HUDEP-2 (cell line): Measurements from ENCODE around the gene NTM.

Experiments
- DNase-seq, 76 experiments: peaks; one replicate each; lab custom pipeline; 2025; ENCODE audit not compliant: unreplicated experiment in 76 of 76; lab: John Stamatoyannopoulos, UW

The NTM gene

GRCh38 chr11:131591051-131591461 is 220.6 kb downstream of the NTM start:
- DNase-seq, result no peak

GRCh38 chr11:131592152-131592551 is 221.7 kb downstream of the NTM start:
- DNase-seq, result no peak

GRCh38 chr11:131592734-131593133 is 222.3 kb downstream of the NTM start:
- no peak for DNase-seq

- no peak for DNase-seq
Measured at GRCh38 chr11:131593301-131593700, 222.9 kb downstream of the NTM start.

- no peak for DNase-seq
Measured at GRCh38 chr11:131595797-131596196, 225.4 kb downstream of the NTM start.

DNA sequence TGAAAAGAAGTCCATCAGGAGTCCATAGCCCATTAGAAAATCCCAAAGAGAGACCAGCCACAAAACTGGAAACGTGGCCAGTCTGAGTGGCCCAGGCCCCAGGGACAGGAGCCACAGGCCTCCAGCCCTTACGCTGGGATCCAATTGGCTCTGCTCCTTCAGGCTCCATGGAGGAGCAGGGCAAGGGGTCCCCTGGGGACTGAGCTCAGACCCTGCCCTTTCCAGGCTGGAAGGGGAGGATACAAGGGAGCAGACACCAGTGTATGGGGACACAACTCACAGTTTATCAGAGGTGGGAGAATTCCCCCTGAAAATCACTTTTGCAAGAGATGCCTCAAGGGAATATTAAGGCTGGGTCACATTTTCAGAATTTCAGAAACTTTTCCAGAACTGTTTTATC is 227.5 kb downstream of the NTM start:
- DNase-seq, result no peak

GRCh38 chr11:131598305-131598704 is 227.9 kb downstream of the NTM start:
- DNase-seq, result no peak

DNA sequence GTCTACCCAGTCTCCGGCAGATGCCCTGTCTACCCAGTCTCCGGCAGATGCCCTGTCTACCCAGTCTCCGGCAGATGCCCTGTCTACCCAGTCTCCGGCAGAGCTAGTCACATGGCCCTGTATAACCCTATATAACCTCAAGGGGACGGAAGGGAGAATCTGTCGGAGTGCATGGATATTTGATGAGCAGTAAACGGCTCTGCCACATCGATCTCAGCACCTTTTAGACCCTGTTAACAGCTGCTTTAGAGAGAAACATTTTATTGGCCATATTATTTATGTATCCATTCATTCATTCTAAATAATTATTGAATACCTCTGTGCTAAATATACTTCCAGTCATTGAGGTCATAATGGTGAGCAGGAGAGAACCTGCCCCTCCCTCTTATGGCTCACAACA is 228.9 kb downstream of the NTM start:
- DNase-seq, result no peak

DNA sequence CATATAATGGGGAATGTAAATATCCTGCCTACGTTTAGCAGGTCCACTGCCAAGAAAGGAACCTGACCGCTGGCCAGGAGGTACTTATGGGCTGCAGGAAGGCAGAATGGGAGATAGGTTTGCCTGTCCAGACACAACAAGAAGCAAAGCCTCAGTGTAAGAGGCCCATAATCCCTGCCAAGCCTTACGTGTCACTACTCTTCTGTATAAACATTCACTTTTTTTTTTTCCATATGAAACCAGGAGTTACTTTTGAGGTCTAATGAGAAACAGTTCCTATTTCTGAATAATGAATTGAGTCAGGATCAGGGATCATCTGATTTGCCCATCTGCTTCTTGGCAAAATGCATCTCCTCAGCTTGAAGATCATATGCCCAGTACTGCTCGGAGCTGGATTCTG is 230.2 kb downstream of the NTM start:
- no peak for DNase-seq

GRCh38 chr11:131601586-131601985 is 231.2 kb downstream of the NTM start:
- DNase-seq, result no peak

DNA sequence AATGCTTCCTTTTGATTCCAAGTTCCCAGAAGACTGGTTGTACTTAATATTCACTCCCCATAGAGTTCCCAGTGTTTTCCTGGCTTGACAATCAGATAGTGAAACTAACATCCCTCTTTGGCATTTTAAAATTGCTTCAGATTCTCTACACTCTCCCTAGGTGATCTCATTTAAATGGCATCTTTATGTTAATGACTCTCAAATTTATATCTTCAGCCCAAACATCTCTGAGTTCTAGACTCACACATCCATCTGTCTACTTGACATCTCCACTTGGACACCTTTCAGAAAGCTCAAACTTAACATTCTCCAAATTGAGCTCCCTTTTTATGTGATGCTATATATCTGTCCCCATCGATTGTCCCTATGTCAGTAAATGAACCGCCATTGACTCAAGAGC is 232.0 kb downstream of the NTM start:
- DNase-seq, result no peak

GRCh38 chr11:131606811-131607335 is 236.5 kb downstream of the NTM start:
- no peak for DNase-seq

DNA sequence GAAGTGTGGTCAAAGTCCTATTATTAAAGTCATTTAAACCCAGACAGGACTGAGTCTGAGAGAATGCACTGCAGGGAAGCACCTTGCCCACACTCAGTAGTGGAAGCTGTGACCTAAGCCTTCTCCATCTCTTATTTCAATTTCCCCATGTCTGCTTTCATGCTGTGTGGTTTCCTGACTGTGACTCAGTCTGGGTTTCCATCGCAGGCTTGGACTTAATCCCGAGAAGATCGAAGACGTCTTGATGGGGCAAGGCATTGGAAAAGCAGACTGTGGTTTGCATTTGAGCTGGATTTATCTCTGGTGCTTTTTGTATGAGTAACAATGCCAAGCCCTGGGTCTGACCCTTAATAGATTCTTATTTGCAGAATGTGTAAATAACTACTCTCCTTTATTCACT is 238.9 kb downstream of the NTM start:
- no peak for DNase-seq

DNA sequence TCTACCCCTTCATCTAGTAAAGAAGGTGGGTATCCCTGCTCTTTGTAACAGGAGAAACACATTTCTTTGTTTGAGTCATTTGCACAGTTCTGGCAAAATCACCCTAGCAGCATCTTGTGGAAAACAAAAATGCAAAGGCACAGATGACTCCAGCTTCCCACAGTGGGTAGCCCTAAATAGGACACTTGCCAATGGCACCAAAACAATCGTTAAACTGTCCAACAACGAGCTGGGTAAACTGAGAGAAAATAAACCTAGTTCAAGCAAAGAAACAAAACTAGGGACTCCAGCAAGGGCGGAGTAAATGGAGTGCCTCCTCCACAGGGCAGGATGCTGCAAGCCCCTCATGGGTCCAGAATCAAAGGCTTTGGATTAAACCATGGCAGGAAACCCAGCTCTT is 239.5 kb downstream of the NTM start:
- no peak for DNase-seq

- no peak for DNase-seq
Measured at GRCh38 chr11:131611322-131611721, 240.9 kb downstream of the NTM start.

- no peak for DNase-seq
Measured at GRCh38 chr11:131612533-131612932, 242.1 kb downstream of the NTM start.

DNA sequence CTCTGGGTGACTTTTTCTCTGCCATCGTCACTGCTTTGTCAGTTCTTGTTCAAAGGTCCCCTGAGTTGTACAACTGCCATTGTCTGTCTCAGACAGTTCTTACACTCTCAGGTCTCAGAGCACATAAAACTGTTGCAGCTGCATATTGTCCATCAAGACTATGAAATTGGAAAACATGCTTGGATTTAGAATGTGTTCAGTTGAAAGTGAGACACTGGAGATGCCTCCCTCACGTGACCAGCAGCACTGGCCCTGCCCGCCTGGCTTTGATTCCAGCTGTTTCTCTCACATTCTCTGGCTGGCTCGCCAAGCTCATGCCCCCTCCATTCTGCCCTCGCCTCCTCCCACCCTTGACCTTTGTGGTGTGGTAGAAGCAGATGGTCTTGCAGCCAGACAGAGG is 244.2 kb downstream of the NTM start:
- no peak for DNase-seq

DNA sequence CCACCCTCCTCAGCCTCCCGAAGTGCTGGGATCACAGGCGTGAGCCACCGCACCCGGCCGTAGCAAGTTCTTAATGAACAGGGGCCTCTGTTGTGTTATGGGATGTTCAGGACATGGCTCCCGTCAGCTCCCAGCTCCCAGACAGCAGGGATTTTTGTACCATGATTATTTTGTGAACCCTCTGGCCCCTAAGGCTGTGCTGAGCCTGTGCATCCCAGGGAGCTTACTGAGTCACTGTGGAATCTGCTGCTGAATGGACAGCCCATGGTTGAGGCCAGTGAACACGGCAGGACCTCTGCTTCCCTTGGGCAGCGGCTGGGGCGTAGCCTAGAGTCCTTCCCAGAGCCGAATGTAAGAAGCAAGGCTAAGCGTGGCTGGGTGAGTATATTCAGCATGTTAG is 245.2 kb downstream of the NTM start:
- DNase-seq, result no peak

- no peak for DNase-seq
Measured at GRCh38 chr11:131616481-131617140, 246.2 kb downstream of the NTM start.

DNA sequence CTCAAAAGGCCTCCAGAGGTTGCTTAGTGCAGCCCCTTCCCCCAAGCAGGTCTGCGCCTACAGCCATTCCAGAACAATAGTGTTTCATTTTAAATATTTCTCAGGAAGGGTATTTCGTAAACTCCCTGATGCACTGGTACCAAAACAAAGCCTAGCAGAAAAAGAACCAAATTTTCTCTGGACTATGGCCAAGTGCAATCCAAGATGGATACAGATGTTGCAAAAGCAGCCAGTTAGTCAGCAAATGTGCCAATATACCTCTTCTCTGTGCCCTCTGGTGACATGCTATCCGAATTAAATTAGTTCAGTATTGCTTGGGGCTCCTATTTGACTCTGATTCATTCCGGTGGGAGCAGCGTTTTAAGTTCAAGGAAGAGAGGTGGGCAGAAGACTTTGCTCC is 247.8 kb downstream of the NTM start:
- no peak for DNase-seq

GRCh38 chr11:131622193-131622592 is 251.8 kb downstream of the NTM start:
- DNase-seq, result no peak

- no peak for DNase-seq
Measured at GRCh38 chr11:131624531-131624930, 254.1 kb downstream of the NTM start.

DNA sequence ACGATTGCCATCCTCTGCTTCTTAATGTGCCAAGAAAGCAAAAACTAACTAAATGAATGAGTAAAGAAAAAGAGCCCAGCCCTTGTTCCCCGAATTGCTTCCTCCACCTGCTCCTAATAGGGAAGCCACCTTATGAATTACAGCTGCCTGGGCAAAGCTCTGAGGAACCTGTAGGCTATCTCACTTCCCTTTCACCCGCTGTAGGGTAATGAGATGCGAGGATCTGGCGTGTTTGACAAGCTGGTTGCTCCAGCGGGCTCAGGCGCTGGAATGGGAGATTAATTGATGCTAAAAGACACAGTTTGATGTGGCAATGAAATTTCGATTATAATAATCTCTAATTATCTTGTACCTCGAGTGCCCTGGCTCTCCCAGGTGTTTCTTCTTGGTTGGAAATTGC is 256.4 kb downstream of the NTM start:
- DNase-seq, result no peak
